ENCODE measurements around the gene COG3. TPM values are rescaled to one million over a fixed set of nuclear protein-coding genes. Genes with fewer than 3 reads are reported as not detected.

The COG3 gene
- total and polyA plus RNA-seq, 2 of the 13 experiments (the other 11 are each of a cell fraction or from before 2014, with no cell fraction given): 37.8 to 47.5 TPM

DNA sequence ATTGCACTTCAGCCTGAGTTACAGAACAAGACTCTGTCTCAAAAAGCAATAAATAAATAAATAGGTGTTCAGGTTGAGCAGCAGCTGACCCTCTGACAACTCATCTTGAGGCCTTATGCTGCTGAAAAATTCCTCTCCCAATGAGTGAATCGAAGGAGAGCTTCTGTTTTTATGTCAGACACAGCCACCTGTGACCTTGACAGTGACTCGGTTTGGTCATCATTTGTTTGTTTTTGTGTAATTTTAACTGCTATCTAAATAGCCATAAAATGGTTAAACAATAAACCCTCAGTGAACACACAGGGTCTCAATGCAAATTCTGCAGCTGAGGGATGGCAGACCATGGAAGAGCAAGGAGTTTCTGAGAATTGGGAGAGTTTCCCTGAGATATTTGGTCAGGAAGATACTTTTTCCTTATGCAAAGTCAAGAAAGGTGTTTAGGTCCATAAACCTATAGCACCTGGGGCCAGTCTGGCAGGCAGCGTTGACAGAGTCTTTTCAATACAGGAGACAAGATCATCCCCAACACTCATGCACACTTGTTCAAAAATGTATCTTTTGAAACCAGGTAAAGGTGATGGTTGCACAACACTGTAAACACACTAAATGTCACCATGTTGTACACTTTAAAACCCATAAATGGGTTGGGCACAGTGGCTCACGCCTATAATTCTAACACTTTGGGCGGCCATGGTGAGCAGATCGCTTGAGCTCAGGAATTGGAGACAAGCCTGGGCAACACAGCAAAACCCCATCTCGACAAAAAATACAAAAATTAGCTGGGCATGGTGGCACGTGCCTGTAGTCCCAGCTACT, 30.0 kb upstream of the COG3 start (continued):
- TF ChIP-seq, protein P1, sequence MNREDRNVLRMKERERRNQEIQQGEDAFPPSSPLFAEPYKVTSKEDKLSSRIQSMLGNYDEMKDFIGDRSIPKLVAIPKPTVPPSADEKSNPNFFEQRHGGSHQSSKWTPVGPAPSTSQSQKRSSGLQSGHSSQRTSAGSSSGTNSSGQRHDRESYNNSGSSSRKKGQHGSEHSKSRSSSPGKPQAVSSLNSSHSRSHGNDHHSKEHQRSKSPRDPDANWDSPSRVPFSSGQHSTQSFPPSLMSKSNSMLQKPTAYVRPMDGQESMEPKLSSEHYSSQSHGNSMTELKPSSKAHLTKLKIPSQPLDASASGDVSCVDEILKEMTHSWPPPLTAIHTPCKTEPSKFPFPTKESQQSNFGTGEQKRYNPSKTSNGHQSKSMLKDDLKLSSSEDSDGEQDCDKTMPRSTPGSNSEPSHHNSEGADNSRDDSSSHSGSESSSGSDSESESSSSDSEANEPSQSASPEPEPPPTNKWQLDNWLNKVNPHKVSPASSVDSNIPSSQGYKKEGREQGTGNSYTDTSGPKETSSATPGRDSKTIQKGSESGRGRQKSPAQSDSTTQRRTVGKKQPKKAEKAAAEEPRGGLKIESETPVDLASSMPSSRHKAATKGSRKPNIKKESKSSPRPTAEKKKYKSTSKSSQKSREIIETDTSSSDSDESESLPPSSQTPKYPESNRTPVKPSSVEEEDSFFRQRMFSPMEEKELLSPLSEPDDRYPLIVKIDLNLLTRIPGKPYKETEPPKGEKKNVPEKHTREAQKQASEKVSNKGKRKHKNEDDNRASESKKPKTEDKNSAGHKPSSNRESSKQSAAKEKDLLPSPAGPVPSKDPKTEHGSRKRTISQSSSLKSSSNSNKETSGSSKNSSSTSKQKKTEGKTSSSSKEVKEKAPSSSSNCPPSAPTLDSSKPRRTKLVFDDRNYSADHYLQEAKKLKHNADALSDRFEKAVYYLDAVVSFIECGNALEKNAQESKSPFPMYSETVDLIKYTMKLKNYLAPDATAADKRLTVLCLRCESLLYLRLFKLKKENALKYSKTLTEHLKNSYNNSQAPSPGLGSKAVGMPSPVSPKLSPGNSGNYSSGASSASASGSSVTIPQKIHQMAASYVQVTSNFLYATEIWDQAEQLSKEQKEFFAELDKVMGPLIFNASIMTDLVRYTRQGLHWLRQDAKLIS (CRISPR knock-in tag; IDR thresholded peaks at IDR 0.05): no peak
- TF ChIP-seq, protein P2, sequence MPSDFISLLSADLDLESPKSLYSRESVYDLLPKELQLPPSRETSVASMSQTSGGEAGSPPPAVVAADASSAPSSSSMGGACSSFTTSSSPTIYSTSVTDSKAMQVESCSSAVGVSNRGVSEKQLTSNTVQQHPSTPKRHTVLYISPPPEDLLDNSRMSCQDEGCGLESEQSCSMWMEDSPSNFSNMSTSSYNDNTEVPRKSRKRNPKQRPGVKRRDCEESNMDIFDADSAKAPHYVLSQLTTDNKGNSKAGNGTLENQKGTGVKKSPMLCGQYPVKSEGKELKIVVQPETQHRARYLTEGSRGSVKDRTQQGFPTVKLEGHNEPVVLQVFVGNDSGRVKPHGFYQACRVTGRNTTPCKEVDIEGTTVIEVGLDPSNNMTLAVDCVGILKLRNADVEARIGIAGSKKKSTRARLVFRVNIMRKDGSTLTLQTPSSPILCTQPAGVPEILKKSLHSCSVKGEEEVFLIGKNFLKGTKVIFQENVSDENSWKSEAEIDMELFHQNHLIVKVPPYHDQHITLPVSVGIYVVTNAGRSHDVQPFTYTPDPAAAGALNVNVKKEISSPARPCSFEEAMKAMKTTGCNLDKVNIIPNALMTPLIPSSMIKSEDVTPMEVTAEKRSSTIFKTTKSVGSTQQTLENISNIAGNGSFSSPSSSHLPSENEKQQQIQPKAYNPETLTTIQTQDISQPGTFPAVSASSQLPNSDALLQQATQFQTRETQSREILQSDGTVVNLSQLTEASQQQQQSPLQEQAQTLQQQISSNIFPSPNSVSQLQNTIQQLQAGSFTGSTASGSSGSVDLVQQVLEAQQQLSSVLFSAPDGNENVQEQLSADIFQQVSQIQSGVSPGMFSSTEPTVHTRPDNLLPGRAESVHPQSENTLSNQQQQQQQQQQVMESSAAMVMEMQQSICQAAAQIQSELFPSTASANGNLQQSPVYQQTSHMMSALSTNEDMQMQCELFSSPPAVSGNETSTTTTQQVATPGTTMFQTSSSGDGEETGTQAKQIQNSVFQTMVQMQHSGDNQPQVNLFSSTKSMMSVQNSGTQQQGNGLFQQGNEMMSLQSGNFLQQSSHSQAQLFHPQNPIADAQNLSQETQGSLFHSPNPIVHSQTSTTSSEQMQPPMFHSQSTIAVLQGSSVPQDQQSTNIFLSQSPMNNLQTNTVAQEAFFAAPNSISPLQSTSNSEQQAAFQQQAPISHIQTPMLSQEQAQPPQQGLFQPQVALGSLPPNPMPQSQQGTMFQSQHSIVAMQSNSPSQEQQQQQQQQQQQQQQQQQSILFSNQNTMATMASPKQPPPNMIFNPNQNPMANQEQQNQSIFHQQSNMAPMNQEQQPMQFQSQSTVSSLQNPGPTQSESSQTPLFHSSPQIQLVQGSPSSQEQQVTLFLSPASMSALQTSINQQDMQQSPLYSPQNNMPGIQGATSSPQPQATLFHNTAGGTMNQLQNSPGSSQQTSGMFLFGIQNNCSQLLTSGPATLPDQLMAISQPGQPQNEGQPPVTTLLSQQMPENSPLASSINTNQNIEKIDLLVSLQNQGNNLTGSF (CRISPR knock-in tag; IDR thresholded peaks at IDR 0.05): no peak
- TF ChIP-seq JARID2 (CRISPR knock-in tag; IDR thresholded peaks at IDR 0.05; ENCODE audit: insufficient replicate concordance) (no peak), BHLHE40 (IDR thresholded peaks at IDR 0.05; ENCODE audit: low read length) (peak; percentile 58), POLR2G (IDR thresholded peaks at IDR 0.05; ENCODE audit: low read depth, low read length) (peak; percentile 78), ZNF883 (CRISPR knock-in tag; IDR thresholded peaks at IDR 0.05; ENCODE audit: not compliant biosample characterization) (no peak), HDAC2 (CRISPR knock-in tag; IDR thresholded peaks at IDR 0.05) (0 out of 2 replicates have a peak, but pooled peaks have one; percentile 34), ZNF746 (CRISPR knock-in tag; IDR thresholded peaks at IDR 0.05) (no peak), NR2F2 (IDR thresholded peaks at IDR 0.05; ENCODE audit: borderline replicate concordance, low read depth) (peak; percentile 68; the same call in 1 of the 2 replicates)
- TF ChIP-seq, protein P3, sequence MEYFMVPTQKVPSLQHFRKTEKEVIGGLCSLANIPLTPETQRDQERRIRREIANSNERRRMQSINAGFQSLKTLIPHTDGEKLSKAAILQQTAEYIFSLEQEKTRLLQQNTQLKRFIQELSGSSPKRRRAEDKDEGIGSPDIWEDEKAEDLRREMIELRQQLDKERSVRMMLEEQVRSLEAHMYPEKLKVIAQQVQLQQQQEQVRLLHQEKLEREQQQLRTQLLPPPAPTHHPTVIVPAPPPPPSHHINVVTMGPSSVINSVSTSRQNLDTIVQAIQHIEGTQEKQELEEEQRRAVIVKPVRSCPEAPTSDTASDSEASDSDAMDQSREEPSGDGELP (IDR thresholded peaks at IDR 0.05; ENCODE audit: borderline replicate concordance, low read depth): peak; percentile 56; the same call in 1 of the 2 replicates
- TF ChIP-seq, protein P4, sequence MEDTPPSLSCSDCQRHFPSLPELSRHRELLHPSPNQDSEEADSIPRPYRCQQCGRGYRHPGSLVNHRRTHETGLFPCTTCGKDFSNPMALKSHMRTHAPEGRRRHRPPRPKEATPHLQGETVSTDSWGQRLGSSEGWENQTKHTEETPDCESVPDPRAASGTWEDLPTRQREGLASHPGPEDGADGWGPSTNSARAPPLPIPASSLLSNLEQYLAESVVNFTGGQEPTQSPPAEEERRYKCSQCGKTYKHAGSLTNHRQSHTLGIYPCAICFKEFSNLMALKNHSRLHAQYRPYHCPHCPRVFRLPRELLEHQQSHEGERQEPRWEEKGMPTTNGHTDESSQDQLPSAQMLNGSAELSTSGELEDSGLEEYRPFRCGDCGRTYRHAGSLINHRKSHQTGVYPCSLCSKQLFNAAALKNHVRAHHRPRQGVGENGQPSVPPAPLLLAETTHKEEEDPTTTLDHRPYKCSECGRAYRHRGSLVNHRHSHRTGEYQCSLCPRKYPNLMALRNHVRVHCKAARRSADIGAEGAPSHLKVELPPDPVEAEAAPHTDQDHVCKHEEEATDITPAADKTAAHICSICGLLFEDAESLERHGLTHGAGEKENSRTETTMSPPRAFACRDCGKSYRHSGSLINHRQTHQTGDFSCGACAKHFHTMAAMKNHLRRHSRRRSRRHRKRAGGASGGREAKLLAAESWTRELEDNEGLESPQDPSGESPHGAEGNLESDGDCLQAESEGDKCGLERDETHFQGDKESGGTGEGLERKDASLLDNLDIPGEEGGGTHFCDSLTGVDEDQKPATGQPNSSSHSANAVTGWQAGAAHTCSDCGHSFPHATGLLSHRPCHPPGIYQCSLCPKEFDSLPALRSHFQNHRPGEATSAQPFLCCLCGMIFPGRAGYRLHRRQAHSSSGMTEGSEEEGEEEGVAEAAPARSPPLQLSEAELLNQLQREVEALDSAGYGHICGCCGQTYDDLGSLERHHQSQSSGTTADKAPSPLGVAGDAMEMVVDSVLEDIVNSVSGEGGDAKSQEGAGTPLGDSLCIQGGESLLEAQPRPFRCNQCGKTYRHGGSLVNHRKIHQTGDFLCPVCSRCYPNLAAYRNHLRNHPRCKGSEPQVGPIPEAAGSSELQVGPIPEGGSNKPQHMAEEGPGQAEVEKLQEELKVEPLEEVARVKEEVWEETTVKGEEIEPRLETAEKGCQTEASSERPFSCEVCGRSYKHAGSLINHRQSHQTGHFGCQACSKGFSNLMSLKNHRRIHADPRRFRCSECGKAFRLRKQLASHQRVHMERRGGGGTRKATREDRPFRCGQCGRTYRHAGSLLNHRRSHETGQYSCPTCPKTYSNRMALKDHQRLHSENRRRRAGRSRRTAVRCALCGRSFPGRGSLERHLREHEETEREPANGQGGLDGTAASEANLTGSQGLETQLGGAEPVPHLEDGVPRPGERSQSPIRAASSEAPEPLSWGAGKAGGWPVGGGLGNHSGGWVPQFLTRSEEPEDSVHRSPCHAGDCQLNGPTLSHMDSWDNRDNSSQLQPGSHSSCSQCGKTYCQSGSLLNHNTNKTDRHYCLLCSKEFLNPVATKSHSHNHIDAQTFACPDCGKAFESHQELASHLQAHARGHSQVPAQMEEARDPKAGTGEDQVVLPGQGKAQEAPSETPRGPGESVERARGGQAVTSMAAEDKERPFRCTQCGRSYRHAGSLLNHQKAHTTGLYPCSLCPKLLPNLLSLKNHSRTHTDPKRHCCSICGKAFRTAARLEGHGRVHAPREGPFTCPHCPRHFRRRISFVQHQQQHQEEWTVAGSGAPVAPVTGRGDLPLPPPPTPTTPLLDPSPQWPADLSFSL (CRISPR knock-in tag; IDR thresholded peaks at IDR 0.05): peak; percentile 45; the same call in 1 of the 2 replicates
